Lung (tissue), 13 donors: Measurements from ENCODE around the gene RGSL1. TPM values are rescaled to one million over a fixed set of nuclear protein-coding genes. Genes with fewer than 3 reads are reported as not detected.

Experiments used
- ATAC-seq: fragments of 200-7000 bp; cut with Tn5 transposase; one replicate; pipeline ENCODE4 v1.9.1; 2020; ENCODE audit warnings: moderate number of reproducible peaks; ENCODE audit not compliant: insufficient read depth, low FRiP score
- DNase-seq, 3 donors: peaks; one replicate each; pipeline ENCODE4 v3.0.0-alpha.2; 2013 to 2017
- H3K27ac ChIP-seq, 2 donors: one replicate each; pipeline ENCODE4 v1.5.1; 2013; ENCODE audit warnings: mild to moderate bottlenecking in 2 of 2, moderate library complexity in 2 of 2, control low read depth in 1 of 2, inconsistent platforms in 1 of 2, low read depth in 1 of 2, low read length in 1 of 2
- H3K27me3 ChIP-seq, 3 donors: one replicate each; pipeline ENCODE4 v1.5.1; 2013; ENCODE audit warnings: low read length in 2 of 3; ENCODE audit not compliant: control insufficient read depth in 3 of 3, insufficient read depth in 3 of 3
- H3K36me3 ChIP-seq, 4 donors: one replicate each; pipeline ENCODE4 v1.5.1; 2013; ENCODE audit warnings: low read length in 4 of 4, mild to moderate bottlenecking in 1 of 4, moderate library complexity in 1 of 4; ENCODE audit not compliant: control insufficient read depth in 4 of 4, insufficient read depth in 4 of 4
- H3K4me1 ChIP-seq, 5 donors: one replicate each; pipeline ENCODE4 v1.5.1; 2013; ENCODE audit warnings: low read length in 5 of 5, mild to moderate bottlenecking in 2 of 5, moderate library complexity in 1 of 5; ENCODE audit not compliant: control insufficient read depth in 5 of 5, insufficient read depth in 5 of 5
- H3K4me3 ChIP-seq: one replicate; pipeline ENCODE4 v1.5.1; 2013; ENCODE audit warnings: mild to moderate bottlenecking, control low read depth, moderate library complexity
- H3K9ac ChIP-seq, 2 donors: one replicate each; pipeline ENCODE4 v1.5.1; 2013; ENCODE audit warnings: low read length in 2 of 2, control low read depth in 1 of 2; ENCODE audit not compliant: insufficient read depth in 1 of 2
- H3K9me3 ChIP-seq, 4 donors: one replicate each; pipeline ENCODE4 v1.5.1; 2013; ENCODE audit warnings: low read length in 3 of 4, mild to moderate bottlenecking in 1 of 4, moderate library complexity in 1 of 4; ENCODE audit not compliant: control insufficient read depth in 4 of 4, insufficient read depth in 3 of 4
- CTCF ChIP-seq: IDR thresholded peaks from 2 replicates; pipeline ENCODE4 v1.5.1; 2012; ENCODE audit warnings: mild to moderate bottlenecking; ENCODE audit errors: control extremely low read depth, extremely low read depth
- WGBS, 2 donors: extraction: QIAGEN DNeasy Blood & Tissue Kit; methylation state at CpG; one replicate each; pipeline ENCODE4 v1.1.7; 2013; 5-methylcytosine and 5-hydroxymethylcytosine counted together
- polyA plus RNA-seq, 2 donors: library from polyadenylated mRNA; stranded (reverse); fragments of 200-250 nt; gene quantifications; one replicate each; pipeline ENCODE4 v1.2.1, GENCODE V29; 2013
- small RNA-seq: library from RNA; depleted of rRNA; stranded (forward); fragments of <200 nt; gene quantifications from one replicate; pipeline ENCODE3, GENCODE V24; 2014; ENCODE audit warnings: low replicate concordance
- total RNA-seq, 2 donors: library from RNA; depleted of rRNA in 1 of 2; stranded (reverse); fragments of >200 nt in 1 of 2; gene quantifications; one replicate each; pipeline ENCODE4 v1.2.1, GENCODE V29; 2014 to 2021
- donor health status: control.
- donor health status: control.
- donor health status: Bipolar disorder and iron deficiency.
- donor health status: healthy.
- donor health status: DM: yes; HTN: yes; CAD: no.

The RGSL1 gene
- total and polyA plus RNA-seq, 4 donors, result 0.13 TPM; not detected in 3

GRCh38 chr1:182608236-182608635 lies 158.3 kb downstream of the RGSL1 start:
- ATAC-seq, result no peak
- H3K4me1 ChIP-seq, result peaks cover 0 to 8% (median 4%) of the 10 kb centered on the region in 5 donors
- H3K9ac ChIP-seq, result no peak overlapping the region
- no peaks in the 10 kb centered on the region for H3K9me3 ChIP-seq
- H3K4me3 ChIP-seq, result no peak overlapping the region
- TF ChIP-seq CTCF, result no peak
- H3K27me3 ChIP-seq, result peaks cover 0 to 9% (median 0%) of the 10 kb centered on the region in 3 donors
- no peaks in the 10 kb centered on the region for H3K36me3 ChIP-seq
- 83 to 86% methylated on average over 2 of the region's 2 CpGs for WGBS, 2 donors
- no peak for DNase-seq
- no peak overlapping the region for H3K27ac ChIP-seq

GRCh38 chr1:182608845-182609610 lies 159.1 kb downstream of the RGSL1 start:
- no peak for ATAC-seq
- WGBS, 2 donors, result 86 to 90% methylated on average over 9 of the region's 9 CpGs

More at GRCh38 chr1:182608845-182609610, 159.1 kb downstream of the RGSL1 start:
- Histone ChIP-seq H3K4me3 (no peak overlapping the region), H3K9ac (no peak overlapping the region), H3K9me3 (no peaks in the 10 kb centered on the region), H3K27ac (no peak overlapping the region), H3K36me3 (no peaks in the 10 kb centered on the region), H3K27me3 (peaks cover 0 to 12% (median 0%) of the 10 kb centered on the region in 3 donors), H3K4me1 (peaks cover 0 to 8% (median 6%) of the 10 kb centered on the region in 5 donors)
- TF ChIP-seq CTCF, result no peak
- peak in 1 of 3 donors; percentile 60 for DNase-seq

Small RNA genes lying within 50 kb of the gene (small RNA-seq; reads per million reads assigned to genes)
- not detected for gene RF00017

Other genes with a start within 250 kb of the RGSL1 start
- gene GLUL, start 58.4 kb upstream of the RGSL1 start, total RNA-seq, result 1,000 to 10,000 TPM in 1 of 2 donors, 100 to 1,000 TPM in 1; 754 to 1,619 TPM
- 1,000 to 10,000 TPM in 1 of 2 donors, 100 to 1,000 TPM in 1; 209 to 2,889 TPM for gene GLUL, start 58.4 kb upstream of the RGSL1 start, polyA plus RNA-seq
- not detected for gene TEDDM1, start 49.5 kb upstream of the RGSL1 start, total RNA-seq
- gene TEDDM1, start 49.5 kb upstream of the RGSL1 start, polyA plus RNA-seq, result not detected
- 10 to 100 TPM in 1 of 2 donors, 1 to 10 TPM in 1; 9.7 to 14.8 TPM for gene RNASEL, start 139.1 kb downstream of the RGSL1 start, total RNA-seq
- gene RNASEL, start 139.1 kb downstream of the RGSL1 start, polyA plus RNA-seq, result 1 to 10 TPM; 3.7 to 8.3 TPM
- 10 to 100 TPM; 12.3 to 13.6 TPM for gene RGS16, start 154.2 kb downstream of the RGSL1 start, total RNA-seq
- gene RGS16, start 154.2 kb downstream of the RGSL1 start, polyA plus RNA-seq, result 10 to 100 TPM; 16.4 to 26.6 TPM
- gene RGS8, start 234.4 kb downstream of the RGSL1 start, total RNA-seq, result under 1 TPM in 1 of 2 donors, not detected in 1; 0.03 TPM
- under 1 TPM; 0.02 TPM for gene RGS8, start 234.4 kb downstream of the RGSL1 start, polyA plus RNA-seq